GM11168 (cell line): Measurements from ENCODE around the gene PGBD5.
"Not testable (repeated sequence)": the region's sequence is repeated elsewhere in the genome, so short reads cannot be mapped to it uniquely, and the experiment has no call there.

ENCODE experiments used
- in situ Hi-C: fragments of 300-500 bp; cut with MboI; formaldehyde crosslinking; loops from one replicate; pipeline ENCODE4 v1.12.0; 2022; ENCODE audit warnings: low sequenced_read_pairs; ENCODE audit not compliant: unreplicated experiment

Gene PGBD5, protein sequence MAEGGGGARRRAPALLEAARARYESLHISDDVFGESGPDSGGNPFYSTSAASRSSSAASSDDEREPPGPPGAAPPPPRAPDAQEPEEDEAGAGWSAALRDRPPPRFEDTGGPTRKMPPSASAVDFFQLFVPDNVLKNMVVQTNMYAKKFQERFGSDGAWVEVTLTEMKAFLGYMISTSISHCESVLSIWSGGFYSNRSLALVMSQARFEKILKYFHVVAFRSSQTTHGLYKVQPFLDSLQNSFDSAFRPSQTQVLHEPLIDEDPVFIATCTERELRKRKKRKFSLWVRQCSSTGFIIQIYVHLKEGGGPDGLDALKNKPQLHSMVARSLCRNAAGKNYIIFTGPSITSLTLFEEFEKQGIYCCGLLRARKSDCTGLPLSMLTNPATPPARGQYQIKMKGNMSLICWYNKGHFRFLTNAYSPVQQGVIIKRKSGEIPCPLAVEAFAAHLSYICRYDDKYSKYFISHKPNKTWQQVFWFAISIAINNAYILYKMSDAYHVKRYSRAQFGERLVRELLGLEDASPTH

DNA sequence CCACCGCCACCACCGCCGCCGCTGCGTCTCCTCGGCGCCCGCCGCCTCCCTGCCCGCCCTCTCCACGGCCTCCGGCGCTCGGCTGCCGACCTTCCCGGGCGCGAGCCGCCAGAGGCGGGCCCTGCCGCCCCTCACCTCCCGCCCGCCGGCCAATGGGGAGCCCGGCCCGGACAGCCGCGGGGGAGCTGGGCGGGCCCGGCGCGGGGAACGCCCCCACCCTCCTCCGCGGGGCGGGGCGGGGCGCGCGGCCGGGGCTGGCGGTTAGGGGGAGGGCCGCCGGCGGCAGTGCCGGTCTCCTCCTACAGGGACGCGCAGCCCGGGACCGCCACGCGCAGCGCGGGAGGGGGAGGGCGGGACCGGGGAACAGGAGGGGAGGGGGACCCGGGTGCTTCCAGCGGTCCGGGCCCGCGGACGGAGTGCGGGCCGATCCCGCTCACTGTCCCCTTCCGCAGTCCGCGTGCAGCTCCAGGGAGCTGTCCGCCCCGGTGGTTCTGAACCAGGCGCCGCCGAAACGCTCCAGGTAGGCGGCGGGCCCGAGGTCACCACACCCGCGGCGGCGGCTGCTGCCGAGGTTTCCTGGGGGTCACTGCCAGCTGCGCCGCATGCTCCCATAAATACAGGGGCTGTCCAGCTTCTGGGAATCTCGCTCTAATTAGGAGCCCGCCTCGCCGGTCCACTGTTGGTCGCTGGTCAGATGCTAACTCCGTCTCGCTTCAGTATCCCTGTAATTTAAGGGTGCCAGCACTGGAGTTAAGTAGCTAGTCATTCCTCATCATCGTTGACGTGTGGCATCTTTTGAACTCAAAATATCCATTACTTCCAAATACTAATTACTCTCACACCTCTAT lies at the start of gene PGBD5:
Gene PGBD5, minus strand, starts transcription at position 87 of the 848 bp plus-strand sequence. CDS start 404 bp downstream, outside the sequence.
- in situ Hi-C loops: no loop called here

DNA sequence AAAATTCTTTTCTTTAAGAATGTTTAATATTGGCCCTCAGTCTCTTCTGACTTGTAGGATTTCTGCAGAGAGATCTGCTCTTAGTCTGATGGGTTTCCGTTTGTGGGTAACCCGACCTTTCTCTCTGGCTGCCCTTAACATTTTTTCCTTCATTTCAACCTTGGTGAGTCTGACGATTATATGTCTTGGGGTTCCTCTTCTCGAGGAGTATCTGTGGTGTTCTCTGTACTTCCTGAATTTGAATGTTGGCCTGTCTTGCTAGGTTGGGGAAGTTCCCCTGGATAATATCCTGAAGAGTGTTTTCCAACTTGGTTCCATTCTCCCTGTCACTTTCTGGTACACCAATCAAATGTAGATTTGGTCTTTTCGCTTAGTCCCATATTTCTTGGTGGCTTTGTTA lies 48.8 kb upstream of the PGBD5 start:
- in situ Hi-C loops: not testable (repeated sequence)

DNA sequence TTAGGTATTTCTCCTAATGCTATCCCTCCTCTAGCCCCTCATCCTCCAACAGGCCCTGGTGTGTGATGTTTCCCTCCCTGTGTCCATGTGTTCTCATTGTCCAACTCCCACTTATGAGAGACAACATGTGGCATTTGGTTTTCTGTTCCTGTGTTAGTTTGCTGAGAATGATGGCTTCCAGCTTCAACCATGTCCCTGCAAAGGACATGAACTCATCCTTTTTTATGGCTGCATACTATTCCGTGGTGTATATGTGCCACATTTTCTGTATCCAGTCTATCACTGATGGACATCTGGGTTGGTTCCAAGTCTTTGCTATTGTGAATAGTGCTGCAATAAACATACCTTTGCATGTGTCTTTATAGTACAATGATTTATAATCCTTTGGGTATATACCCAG lies 44.6 kb upstream of the PGBD5 start:
- in situ Hi-C loops: not testable (repeated sequence)

DNA sequence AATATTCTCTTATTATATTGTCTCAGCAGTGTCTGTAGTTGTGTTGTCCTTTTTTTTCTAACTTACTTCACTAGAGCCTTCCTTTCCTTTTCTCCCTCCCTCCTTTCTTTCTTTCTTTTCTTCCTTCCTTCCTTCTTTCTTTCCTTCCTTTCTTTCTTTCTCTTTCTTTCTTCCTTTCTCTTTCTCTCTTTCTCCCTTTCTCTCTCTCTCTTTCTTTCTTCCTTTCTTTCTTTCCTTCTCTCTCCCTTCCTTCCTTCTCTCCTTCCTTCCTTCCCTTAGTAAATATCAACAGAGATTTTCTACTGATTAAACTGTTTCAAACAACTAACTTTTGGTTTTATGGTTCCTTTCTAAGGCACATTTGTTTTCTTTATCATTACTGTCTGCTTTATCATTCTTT lies 43.1 kb upstream of the PGBD5 start:
- in situ Hi-C loops: no loop called here

DNA sequence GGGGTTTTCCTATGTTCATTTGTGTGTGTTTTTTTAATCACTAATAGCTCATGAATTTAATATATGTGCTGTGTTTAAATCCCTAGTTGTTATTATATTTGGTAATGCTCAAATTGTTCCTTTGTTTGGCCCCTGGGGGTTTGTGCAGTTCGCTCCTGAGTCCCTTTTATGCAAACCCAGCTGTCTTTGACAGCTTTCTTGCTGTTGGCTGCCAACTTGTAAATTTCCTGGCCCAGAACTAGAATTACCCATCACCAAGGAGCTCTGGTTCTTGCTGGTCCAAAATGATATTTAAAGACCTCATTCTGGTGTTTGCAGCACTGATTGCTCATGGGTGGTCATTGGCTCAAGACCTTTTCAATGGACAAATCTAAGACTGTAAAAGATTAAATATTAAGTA lies 39.6 kb upstream of the PGBD5 start:
- in situ Hi-C loops: no loop called here

DNA sequence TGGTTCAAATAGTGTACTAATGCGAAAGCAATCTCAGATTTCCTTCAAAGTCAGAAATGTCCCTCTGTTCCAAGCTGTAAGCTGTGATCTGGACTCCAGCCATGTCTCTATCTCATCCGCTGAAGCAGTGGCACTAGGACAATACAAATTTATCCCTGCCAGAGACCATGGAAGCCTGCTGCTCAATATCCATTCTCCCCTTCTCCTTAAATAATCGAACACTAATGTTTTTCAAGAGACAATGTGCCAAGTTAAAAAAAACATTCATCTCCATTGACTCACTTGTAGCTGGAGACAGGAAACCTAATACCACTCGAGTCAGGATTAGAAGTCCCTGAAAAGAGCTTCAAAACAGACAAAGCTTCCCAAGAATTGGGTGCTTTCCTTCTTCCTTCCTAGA lies 38.5 kb upstream of the PGBD5 start:
- in situ Hi-C loops: no loop called here

DNA sequence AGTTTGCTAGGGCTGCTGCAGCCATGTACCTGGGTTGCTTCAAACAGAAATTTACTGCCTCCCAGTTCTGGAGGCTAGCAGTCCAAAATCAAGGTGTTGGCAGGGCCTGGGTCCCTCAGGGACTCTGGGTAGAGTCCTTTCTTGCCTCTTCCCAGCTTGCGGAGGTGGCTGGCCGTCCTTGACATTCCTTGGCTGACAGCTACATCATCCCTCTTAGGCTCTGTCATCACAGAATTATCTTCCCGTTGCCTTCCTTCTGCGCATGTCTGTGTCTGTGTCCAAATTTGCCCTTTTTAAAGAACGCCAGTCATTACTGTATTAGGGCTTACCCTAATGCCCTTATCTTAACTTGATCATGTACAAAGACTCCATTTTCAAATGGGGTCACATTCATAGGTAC lies 37.6 kb upstream of the PGBD5 start:
- in situ Hi-C loops: no loop called here

DNA sequence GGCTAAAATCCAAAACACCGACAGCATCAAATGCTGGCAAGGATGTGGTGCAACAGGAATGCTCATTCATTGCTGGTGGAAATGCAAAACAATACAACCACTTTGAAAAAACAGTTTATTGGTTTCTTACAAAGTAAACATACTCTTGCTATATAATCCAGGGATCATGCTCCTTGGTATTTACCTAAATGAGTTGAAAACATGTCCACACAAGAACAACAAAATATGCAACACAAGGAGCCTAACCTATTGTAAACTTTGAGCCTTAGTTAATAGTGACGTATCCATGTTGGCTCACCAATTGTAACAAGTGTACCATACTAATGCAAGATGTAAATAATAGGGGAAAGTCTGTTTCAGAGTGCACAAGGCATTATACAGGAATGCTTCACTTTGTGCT lies 37.2 kb upstream of the PGBD5 start:
- in situ Hi-C loops: no loop called here

DNA sequence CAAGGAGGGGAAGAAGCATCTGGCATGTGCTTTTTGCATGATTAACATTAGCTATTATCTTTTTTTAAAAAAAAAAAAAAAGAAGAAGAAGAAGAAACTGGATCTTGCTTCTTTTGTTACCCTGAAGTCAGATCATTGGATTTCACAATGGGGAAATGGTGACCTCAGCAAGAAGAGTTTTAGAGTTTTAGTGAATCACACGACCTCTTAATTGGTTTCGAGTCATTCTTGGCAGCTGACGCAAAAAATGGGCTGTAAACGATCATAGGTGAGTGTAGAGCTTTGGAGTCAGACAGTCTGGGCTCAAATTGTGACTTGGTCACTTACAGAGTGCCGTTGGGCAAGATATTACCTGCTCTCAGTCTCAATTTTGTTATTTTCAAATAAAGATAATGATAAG lies 33.3 kb upstream of the PGBD5 start:
- in situ Hi-C loops: no loop called here

DNA sequence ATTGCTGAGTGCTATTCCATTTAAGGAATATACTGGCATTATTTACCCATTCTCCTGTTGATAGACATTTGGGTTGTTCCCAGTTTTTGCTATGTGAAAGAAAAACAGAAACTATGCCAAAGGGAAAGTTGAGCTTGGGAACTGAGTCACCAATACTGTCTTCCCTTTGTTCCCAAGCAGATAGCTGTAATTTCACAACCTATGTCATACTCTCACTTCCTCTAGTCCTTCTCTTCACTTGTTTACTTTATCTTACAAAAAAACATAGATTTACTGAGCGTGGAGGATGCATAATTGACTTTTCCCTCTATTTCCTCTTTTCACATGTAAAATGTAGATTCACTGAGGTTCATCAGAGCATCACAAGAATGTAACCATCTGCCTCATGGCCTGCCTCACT lies 32.4 kb upstream of the PGBD5 start:
- in situ Hi-C loops: no loop called here

DNA sequence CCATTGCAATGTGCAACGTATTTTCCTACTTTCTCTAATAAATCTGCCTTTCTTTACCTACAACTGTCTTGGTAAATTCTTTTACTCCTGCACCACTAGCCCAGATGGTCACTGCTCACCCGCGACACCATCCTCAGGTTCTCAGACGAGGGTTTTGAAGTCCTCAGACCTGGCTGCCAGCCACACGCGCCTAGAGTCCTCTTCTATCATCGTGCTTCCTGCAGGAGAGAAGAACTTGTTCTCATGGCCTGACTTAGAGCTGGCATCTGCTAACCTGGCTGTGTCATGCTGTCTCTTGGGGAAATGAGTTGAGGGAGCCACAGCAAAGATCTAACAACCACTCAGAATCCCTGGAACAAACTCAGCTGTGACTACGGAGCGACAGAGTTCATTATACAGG lies 30.3 kb upstream of the PGBD5 start:
- in situ Hi-C loops: no loop called here

DNA sequence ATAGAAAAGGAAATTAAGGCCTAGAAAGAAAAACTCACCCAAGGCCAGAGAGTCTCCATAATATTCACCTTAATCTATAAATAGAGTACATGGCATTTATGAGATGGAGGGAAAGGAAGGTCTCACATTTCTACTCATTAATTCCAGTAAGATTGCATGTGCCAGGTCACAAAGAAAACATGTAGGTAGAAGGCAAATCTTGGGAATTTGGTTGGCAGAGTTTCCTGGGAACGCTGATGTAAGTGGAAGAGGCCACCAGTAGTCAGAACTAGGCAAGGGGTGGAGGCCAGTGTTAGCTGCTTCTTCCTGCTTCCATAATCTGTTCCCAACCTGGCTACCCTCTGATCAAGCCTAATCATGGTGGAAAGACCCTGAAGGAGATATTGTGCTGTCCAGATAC lies 29.2 kb upstream of the PGBD5 start:
- in situ Hi-C loops: no loop called here

DNA sequence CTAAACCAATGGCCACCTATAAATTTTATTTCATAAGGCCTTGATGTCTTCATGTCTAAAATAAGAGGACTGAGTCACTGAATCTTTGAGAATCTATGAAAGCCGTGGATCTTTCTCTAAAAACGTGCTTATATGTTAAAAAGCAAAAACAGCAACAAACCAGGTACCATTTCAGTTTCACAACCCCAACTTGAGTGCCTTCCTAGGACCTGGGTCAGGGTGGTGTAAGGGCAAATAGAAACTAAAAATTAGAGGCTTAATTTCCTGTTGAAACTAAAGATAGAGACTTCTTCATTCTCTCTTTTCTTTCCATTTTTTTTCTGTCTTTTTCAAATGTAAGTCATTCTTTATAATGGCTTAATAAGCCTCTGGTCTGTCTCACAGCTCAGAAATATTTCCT lies 27.2 kb upstream of the PGBD5 start:
- in situ Hi-C loops: no loop called here

DNA sequence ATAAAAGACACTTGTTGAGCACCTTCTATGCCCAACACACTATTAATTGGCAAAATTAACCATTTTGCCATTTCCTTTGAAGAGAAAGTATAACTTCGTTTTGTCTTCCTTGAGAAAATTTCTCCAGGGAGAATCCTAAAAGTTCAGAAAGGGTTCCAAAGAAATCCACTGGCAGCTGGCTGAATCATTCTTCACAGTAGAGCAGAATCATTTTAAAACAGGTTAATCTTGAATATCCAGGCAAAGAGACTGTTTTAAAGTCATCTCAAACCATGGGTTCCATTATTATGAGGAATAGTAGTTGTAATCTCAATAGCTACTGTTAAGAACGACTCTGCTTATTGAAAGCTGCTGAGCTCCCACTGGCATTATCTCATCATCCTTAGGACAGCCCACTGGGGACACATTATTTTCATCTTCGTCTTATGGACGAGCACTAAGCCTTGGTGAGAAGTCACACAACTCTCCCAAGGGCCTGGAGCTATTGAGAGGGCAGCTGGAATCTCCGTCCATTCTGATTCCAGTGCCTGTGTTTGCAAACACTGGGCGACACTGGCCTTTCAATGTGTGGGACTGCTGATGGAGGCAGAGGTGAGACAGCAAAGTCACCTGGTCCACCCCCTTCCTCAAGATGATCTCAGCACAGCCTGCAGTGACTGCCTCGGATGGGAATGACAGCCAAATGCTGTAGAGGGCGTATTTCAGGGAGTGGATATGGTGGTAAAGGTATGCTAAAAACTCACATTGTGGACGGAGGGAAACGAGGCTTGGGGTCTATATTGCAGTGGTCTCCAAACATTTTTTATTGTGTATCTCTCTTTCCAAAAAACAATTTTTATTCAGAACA lies 15.3 kb upstream of the PGBD5 start:
- in situ Hi-C loops: no loop called here

DNA sequence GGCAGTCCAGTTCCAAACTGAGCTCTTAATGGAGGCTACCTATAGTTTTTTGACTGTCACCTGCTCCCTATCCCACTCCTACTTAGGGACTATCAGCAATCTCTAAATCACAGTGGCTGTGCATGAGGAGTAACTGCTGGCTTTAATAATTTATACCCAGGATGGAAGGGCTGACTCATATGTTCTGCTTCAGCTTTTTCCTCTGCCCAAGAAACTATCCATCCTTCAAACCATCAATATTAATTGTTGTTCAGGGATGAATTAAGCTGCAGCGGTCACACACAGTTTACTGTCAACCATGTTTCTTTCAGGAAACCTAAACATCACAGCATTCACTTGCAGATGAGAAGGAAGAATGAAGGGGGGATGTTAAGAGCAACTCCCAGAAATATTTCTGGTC lies 9.0 kb upstream of the PGBD5 start:
- in situ Hi-C loops: no loop called here

DNA sequence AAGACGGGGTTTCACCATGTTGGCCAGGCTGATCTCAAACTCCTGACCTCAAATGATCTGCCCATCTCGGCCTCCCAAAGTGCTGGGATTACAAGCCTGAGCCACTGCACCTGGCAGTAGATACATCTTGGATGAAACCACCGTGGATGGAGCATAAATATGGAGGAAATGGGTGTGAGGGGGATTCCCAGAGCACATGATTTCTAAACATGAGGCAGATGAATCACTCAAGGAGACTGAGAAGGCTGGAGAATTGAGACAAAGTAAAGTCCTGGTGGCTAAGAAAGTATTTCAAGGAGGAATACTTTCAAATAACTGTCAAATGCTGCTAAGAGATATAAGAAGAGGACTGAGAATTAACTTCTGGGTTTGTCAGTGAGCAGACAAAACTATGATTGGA lies 5.4 kb upstream of the PGBD5 start:
- in situ Hi-C loops: no loop called here

DNA sequence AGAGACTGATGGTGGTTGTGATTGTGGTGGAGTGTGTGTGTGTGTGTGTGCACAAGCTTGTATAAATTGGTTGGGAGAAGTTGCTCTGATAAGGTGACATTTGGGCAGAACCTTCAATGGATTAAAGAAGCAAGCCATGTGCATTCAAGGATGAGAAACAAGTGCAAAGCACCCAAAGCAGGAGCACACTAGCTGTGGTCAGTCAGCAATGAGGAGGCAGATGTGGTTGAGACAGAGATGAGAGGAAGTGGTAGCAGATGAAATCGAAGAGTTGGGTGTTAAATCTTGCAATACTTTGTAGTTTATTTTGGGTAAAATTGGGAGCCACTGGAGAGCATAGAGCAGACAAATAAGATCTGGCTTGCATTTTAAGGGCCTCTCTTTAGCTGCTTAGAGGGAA lies 4.4 kb upstream of the PGBD5 start:
- in situ Hi-C loops: no loop called here

DNA sequence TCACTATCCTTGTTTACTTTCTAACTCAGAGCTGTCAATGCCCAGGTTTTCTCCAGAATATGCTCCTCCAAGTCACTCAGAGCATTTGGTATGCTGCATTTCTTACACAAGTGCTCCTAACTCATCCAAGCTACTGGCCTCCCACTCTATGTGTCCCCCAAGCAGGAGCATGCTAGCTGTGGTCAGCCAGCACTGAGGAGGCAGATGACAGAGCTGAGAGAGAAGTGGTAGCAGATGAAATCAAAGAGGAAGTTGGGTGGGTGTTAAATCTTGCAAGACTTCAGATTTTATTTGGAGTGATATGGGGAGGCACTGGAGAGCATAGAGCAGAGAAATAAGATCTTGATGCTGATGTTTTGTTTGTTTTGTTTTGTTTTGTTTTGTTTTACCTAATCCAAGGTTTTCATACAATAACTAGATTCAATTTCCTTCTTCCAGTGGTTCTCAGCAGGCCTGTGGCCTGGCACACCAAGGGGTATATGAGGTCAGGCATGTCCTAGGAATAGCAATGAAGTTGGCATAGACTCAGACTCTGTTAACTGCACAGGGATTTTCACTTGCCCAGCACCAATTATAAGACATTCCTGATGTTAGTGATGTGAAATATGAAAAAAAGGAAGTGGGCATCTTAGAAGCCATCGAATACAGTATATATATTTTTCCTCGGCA lies 3.1 kb upstream of the PGBD5 start:
- in situ Hi-C loops: no loop called here

DNA sequence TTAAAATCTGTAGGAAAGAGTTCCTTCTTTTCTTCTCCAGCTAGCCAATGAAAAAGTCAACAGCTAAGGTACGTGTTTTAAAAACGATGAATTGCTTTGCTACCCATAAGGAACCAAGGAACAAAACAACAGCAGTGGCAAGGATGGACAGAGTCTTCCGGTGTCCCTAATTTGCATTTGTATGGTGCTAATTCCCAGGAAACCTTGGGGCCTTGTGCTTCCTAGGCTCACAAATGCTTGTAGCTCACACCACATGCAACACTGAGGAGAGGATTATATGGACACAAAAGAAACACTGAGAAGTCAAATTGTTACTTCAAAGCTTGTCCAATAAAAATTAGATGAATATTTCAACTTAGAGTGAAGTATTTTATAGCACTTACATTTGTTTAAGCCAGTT lies 1.8 kb upstream of the PGBD5 start:
- in situ Hi-C loops: no loop called here
